Measurements from ENCODE around the gene ARHGEF16.

DNA sequence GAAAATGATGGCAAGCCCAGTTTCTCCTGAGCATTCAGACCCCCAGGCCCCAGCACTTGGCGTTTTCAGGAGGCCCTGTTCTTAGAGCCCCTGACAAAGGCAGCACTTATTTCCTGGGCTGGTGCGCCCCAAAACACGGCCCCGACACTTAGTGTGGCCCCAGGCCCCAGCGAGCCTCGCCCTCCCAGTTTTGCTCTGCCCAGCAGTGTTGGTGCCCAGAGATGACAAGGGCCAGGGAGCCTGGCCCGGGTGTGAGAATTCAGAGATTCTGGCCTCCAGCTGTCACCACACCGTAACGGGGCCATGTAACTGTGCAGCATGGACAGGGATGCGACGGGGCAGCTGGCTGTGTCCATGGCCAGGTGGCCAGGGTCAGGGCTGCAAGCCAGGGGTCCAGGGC is 18.0 kb upstream of the ARHGEF16 start:
- TF ChIP-seq, protein P1, sequence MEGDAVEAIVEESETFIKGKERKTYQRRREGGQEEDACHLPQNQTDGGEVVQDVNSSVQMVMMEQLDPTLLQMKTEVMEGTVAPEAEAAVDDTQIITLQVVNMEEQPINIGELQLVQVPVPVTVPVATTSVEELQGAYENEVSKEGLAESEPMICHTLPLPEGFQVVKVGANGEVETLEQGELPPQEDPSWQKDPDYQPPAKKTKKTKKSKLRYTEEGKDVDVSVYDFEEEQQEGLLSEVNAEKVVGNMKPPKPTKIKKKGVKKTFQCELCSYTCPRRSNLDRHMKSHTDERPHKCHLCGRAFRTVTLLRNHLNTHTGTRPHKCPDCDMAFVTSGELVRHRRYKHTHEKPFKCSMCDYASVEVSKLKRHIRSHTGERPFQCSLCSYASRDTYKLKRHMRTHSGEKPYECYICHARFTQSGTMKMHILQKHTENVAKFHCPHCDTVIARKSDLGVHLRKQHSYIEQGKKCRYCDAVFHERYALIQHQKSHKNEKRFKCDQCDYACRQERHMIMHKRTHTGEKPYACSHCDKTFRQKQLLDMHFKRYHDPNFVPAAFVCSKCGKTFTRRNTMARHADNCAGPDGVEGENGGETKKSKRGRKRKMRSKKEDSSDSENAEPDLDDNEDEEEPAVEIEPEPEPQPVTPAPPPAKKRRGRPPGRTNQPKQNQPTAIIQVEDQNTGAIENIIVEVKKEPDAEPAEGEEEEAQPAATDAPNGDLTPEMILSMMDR (IDR thresholded peaks at IDR 0.05) = no peak
- no peak for TF ChIP-seq ZFX (IDR thresholded peaks at IDR 0.05; ENCODE audit: borderline replicate concordance)
